ENCODE data around the gene SLC25A11.

DNA sequence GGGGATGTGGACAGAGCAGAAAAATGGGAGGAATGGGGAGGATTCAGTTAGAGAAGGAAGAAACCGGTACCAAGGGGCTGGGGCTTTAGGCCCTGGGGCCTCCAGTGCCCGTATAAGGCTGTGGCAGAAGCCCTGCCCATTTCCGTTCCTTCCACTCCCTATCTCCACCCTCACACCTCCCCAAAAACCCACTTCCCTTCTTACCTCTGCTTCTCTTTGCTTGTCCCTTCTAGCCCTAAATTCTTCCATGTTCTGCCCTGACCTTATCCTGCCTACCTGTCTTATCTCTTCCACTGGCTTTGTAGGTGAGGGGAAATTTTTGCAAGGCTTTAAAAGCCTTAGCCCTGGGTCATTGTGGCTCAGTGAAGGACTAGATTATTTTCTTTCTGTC is 4.3 kb upstream of the SLC25A11 start:
- TF ChIP-seq, protein P1, sequence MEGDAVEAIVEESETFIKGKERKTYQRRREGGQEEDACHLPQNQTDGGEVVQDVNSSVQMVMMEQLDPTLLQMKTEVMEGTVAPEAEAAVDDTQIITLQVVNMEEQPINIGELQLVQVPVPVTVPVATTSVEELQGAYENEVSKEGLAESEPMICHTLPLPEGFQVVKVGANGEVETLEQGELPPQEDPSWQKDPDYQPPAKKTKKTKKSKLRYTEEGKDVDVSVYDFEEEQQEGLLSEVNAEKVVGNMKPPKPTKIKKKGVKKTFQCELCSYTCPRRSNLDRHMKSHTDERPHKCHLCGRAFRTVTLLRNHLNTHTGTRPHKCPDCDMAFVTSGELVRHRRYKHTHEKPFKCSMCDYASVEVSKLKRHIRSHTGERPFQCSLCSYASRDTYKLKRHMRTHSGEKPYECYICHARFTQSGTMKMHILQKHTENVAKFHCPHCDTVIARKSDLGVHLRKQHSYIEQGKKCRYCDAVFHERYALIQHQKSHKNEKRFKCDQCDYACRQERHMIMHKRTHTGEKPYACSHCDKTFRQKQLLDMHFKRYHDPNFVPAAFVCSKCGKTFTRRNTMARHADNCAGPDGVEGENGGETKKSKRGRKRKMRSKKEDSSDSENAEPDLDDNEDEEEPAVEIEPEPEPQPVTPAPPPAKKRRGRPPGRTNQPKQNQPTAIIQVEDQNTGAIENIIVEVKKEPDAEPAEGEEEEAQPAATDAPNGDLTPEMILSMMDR (IDR thresholded peaks at IDR 0.05) = no peak
- TF ChIP-seq, protein P2, sequence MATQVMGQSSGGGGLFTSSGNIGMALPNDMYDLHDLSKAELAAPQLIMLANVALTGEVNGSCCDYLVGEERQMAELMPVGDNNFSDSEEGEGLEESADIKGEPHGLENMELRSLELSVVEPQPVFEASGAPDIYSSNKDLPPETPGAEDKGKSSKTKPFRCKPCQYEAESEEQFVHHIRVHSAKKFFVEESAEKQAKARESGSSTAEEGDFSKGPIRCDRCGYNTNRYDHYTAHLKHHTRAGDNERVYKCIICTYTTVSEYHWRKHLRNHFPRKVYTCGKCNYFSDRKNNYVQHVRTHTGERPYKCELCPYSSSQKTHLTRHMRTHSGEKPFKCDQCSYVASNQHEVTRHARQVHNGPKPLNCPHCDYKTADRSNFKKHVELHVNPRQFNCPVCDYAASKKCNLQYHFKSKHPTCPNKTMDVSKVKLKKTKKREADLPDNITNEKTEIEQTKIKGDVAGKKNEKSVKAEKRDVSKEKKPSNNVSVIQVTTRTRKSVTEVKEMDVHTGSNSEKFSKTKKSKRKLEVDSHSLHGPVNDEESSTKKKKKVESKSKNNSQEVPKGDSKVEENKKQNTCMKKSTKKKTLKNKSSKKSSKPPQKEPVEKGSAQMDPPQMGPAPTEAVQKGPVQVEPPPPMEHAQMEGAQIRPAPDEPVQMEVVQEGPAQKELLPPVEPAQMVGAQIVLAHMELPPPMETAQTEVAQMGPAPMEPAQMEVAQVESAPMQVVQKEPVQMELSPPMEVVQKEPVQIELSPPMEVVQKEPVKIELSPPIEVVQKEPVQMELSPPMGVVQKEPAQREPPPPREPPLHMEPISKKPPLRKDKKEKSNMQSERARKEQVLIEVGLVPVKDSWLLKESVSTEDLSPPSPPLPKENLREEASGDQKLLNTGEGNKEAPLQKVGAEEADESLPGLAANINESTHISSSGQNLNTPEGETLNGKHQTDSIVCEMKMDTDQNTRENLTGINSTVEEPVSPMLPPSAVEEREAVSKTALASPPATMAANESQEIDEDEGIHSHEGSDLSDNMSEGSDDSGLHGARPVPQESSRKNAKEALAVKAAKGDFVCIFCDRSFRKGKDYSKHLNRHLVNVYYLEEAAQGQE (IDR thresholded peaks at IDR 0.05; ENCODE audit: insufficient read depth in 1 of 2, low read depth in 2 of 2, low read length in 1 of 2) = no peak
